HG03064 (cell line): ENCODE data around the gene BSN.

ENCODE experiments used
- ATAC-seq: cut with Tn5 transposase; IDR thresholded peaks from one replicate; pipeline ENCODE4 v1.9.1; 2021; ENCODE audit warnings: low read depth; ENCODE audit not compliant: unreplicated experiment

The BSN gene

GRCh38 chr3:49706456-49707112 is 152.3 kb downstream of the BSN start:
- no peak for ATAC-seq

- ATAC-seq, result no peak
Measured at GRCh38 chr3:49707113-49707480, 152.8 kb downstream of the BSN start.

- no peak for ATAC-seq
Measured at GRCh38 chr3:49709852-49710251, 155.6 kb downstream of the BSN start.

DNA sequence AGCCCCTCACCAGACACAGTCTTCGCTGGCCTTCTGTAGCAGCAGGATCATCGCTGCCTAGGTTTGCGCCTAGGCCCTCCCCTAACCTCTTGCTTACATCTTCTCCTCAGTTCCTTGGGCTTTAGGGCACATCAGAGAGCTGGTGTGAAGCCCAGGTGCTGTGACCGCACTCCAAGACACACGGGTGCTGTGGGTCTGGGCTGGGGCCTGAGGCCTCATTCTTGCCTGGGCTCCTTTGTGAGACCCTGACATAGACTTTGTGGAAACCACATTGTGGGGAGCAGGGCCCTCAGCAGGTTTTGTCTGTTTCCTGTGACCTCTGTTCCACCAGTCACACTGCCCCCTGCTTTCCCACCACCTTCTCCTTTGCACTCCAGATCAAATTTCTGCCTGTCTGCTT is 157.2 kb downstream of the BSN start:
- no peak for ATAC-seq

- no peak for ATAC-seq
Measured at GRCh38 chr3:49712166-49712565, 157.9 kb downstream of the BSN start.

- ATAC-seq, result no peak
Measured at GRCh38 chr3:49712631-49713317, 158.5 kb downstream of the BSN start.

GRCh38 chr3:49713336-49714105 is 159.2 kb downstream of the BSN start:
- ATAC-seq, result no peak

- ATAC-seq, result no peak
Measured at GRCh38 chr3:49714728-49715550, 160.7 kb downstream of the BSN start.

- ATAC-seq, result no peak
Measured at GRCh38 chr3:49715611-49716121, 161.4 kb downstream of the BSN start.

- ATAC-seq, result no peak
Measured at GRCh38 chr3:49716169-49716568, 161.9 kb downstream of the BSN start.

GRCh38 chr3:49716691-49717210 is 162.5 kb downstream of the BSN start:
- no peak for ATAC-seq

GRCh38 chr3:49717211-49717958 is 163.1 kb downstream of the BSN start:
- no peak for ATAC-seq

DNA sequence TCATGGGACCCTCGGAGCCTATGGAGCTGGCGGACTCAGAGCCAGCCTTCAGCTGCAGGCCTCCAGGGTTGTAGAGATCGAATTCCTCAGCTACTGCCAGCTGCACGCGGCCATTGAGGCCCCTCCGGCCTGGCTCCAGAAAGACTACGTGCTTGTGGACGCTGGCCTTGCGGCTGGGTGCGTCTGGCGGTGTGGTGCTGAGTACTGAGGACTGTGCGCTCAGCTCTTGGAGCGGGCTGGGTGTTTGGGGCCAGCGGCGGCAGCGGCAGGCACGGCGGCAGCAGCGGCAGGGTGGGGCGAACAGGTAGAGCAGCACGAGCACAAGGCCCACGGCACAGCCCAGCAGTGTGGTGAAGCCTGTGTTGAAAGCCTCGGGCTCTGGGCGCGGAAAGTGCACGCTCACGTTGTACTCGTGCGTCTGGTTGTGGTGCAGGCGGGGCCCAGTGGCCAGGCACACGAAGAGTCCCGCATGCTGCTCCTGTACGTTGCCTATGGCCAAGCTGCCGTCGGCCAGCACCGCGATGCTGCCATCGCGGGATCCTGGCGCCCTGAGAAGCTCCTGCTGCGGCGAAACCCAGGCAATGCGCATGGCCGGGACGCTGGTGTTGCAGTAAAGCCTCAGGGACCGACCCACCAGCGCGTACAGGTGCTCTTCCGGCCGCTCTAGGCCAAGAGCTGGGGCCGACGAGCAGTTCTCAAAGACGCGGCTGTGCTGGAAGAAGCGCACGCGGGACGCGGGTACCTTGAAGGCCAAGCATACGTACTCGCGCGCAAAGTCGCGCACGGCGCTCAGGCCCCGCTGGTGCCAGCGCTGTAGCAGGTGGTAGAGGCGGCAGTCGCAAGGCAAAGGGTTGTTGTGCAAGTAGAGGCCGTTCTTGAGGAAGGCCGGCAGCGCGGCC is 163.9 kb downstream of the BSN start:
- ATAC-seq, result no peak

DNA sequence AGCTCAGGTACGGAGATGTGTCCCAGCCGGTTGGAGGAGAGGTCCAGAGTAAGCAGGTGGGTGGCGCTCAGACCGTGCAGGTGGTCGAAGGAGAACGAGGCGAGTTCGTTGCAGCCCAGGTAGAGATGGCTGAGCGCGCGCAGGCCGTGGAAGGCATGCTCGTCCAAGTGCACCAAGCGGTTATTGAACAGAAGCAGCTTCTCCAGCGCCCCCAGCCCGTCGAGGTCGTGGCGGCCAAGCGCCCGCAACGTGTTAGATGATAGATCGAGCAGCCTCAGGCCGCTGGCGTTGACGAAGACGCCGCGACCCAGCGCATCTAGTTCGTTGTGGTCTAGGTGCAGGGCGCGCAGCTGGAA is 164.6 kb downstream of the BSN start:
- ATAC-seq, result no peak

DNA sequence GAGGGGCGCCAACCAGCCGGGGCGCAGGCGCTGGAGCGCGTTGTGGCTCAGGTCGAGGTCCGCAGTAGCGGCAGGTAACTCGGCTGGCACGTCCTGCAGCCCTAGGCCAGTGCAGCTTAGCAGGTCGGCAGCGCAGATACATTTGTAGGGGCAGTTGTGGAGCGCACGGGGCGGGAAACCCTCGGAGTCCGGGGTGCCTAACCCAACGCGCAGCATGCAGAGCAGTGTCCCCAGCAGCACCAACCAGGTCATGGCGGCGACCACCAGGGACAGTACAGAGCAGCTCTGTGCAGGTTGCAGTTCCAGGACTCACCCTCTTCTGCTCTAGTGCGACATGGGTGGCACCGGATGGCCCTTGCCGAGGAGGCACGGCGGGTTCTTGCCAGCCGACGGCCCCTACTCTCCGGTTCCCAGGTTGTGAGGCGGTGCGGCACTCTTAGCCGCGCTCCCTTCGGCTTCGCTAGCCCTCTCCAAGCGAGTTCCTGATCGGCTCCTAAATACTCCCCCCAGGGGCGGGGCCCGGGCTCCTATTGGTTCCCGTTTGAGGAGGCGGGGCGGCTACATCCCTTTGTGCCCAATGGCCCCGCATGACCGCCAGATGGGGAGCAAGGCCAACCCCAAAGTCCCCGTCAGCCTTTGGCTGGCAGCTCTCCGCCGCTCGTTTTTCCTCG is 165.1 kb downstream of the BSN start, which contains the start of gene AMIGO3:
Gene AMIGO3, minus strand, starts transcription at position 471 of the 671 bp plus-strand sequence. Its CDS starts 219 bp downstream, at position 252.
- ATAC-seq, result peak; percentile 48
